Adrenal gland (tissue), 12 donors: Measurements from ENCODE around the gene SF3B1. TPM values are rescaled to one million over a fixed set of nuclear protein-coding genes. Genes with fewer than 3 reads are reported as not detected.

ENCODE experiments used
- DNase-seq, 7 donors: peaks; one replicate each; pipeline ENCODE4 v3.0.0-alpha.2; 2019 to 2020
- H3K27ac ChIP-seq, 5 donors: fragments of 200-600 bp; sonication (generic) in 4 of 5; 1 replicate in 3 of 5; 2 replicates in 2 of 5; pipeline versions ENCODE4 v1.5.1 to v1.8.0; 2016 to 2020; ENCODE audit warnings: mild to moderate bottlenecking in 1 of 5
- H3K27me3 ChIP-seq: fragments of 200-600 bp; 2 replicates; pipeline ENCODE4 v1.8.0; 2021
- H3K36me3 ChIP-seq, 2 donors: fragments of 200-600 bp; replicated peaks in 1 of 2; 1 replicate in 1 of 2; 2 replicates in 1 of 2; pipeline versions ENCODE4 v1.5.1 to v1.8.0; 2018 to 2022
- H3K4me1 ChIP-seq, 2 donors: fragments of 200-600 bp; replicated peaks in 1 of 2; 1 replicate in 1 of 2; 2 replicates in 1 of 2; pipeline versions ENCODE4 v1.5.1 to v1.8.0; 2018 to 2021
- H3K4me3 ChIP-seq, 4 donors: fragments of 200-600 bp; sonication (generic) in 3 of 4; one replicate each; pipeline ENCODE4 v1.5.1; 2016 to 2018
- H3K9me3 ChIP-seq, 3 donors: fragments of 200-600 bp; sonication (generic) in 1 of 3; replicated peaks in 1 of 3; 1 replicate in 2 of 3; 2 replicates in 1 of 3; pipeline versions ENCODE4 v1.5.1 to v1.8.0; 2016 to 2021
- CTCF ChIP-seq, 6 experiments: fragments of 450-650 bp in 4 of 6; fragments of 200-600 bp in 2 of 6; sonication (generic) in 1 of 6; IDR thresholded peaks; 1 replicate in 5 of 6; 2 replicates in 1 of 6; pipeline versions ENCODE4 v1.5.1 to v1.8.0; 2016 to 2021; ENCODE audit warnings: antibody characterized with exemption in 6 of 6, mild to moderate bottlenecking in 2 of 6, moderate library complexity in 1 of 6
- POLR2A ChIP-seq, 2 donors: fragments of 450-650 bp; IDR thresholded peaks; one replicate each; pipeline ENCODE4 v1.6.1; 2017; ENCODE audit warnings: antibody characterized with exemption in 2 of 2, mild to moderate bottlenecking in 2 of 2, moderate library complexity in 1 of 2
- WGBS, 4 donors: extraction: QIAGEN DNeasy Blood & Tissue Kit in 2 of 4; methylation state at CpG; one replicate each; pipeline versions ENCODE4 v1.1.5 to v1.1.7; 2013 to 2017; 5-methylcytosine and 5-hydroxymethylcytosine counted together
- intact Hi-C, 2 donors: fragments of 100-400 bp; cut with DNase I; formaldehyde crosslinking; loops; one replicate each; pipeline versions ENCODE4 v1.14.1 to v1.15.0; 2022 to 2023
- polyA plus RNA-seq, 3 donors: library from polyadenylated mRNA; stranded (reverse); fragments of 200-250 nt in 2 of 3; fragments of 350-450 nt in 1 of 3; fragmentation: Illumina TruSeq in 1 of 3; extraction: RNeasy Lipid Tissue Mini Kit (QIAGEN cat#74804) in 1 of 3; gene quantifications; one replicate each; pipeline ENCODE4 v1.2.3, GENCODE V29; 2013 to 2014
- total RNA-seq, 9 donors: library from RNA; depleted of rRNA in 4 of 9; stranded (reverse); fragments of >200 nt in 4 of 9; fragments of 120-200 nt in 1 of 9; fragmentation: NEBNext Ultra II Directional in 1 of 9; extraction: Animal tissue kit (Norgen Biotek cat#: 25700) in 1 of 9; gene quantifications; one replicate each; pipeline versions ENCODE4 v1.1.0 to v1.2.4, GENCODE V29; 2013 to 2023
- donor health status: healthy with polysubstance abuse.
- donor health status: Bipolar disorder and iron deficiency.
- donor health status: DM: yes; HTN: yes; CAD: no.
- donor health status: DM: no; HTN: no; CAD: no.
- donor health status: DM: no; HTN: no; CAD: no.
- donor health status: DM: yes; HTN: yes; CAD: no.

SF3B1 gene
- total and polyA plus RNA-seq, 12 donors, result 91.1 to 564 (median 266) TPM

GRCh38 chr2:197391220-197391717, 43.6 kb downstream of the SF3B1 start:
- no peaks in the 10 kb centered on the region for H3K4me1 ChIP-seq
- 94 to 100% (median 99%) methylated on average over 1 of the region's 1 CpG for WGBS, 4 donors
- intact Hi-C loops, result loop anchor here in 1 of 2 donors (10.0 kb wide), 1 partner anchor 616 kb away; no protein-coding TSS in a partner anchor
- H3K4me3 ChIP-seq, result no peak overlapping the region
- no peaks in the 10 kb centered on the region for H3K27me3 ChIP-seq
- H3K9me3 ChIP-seq, result no peaks in the 10 kb centered on the region
- peaks cover 0 to 51% of the 10 kb centered on the region in 2 donors for H3K36me3 ChIP-seq
- DNase-seq, result no peak
- TF ChIP-seq CTCF (IDR thresholded peaks at IDR 0.05), result no peak
- TF ChIP-seq POLR2A (IDR thresholded peaks at IDR 0.05), result no peak
- H3K27ac ChIP-seq, result no peak overlapping the region

- Histone ChIP-seq H3K4me3 (no peak overlapping the region), H3K27ac (no peak overlapping the region), H3K27me3 (no peaks in the 10 kb centered on the region), H3K36me3 (peaks cover 0 to 29% of the 10 kb centered on the region in 2 donors), H3K4me1 (no peaks in the 10 kb centered on the region), H3K9me3 (no peaks in the 10 kb centered on the region)
- 91 to 95% (median 93%) methylated on average over 5 of the region's 5 CpGs for WGBS, 4 donors
- TF ChIP-seq POLR2A (IDR thresholded peaks at IDR 0.05) (no peak), CTCF (IDR thresholded peaks at IDR 0.05) (no peak)
- no peak for DNase-seq
- intact Hi-C loops, result loop anchor here in 1 of 2 donors (10.0 kb wide), 1 partner anchor 274 kb away; no protein-coding TSS in a partner anchor
These were observed 45.8 kb downstream of the SF3B1 start for GRCh38 chr2:197388866-197389587.

GRCh38 chr2:197387179-197387578, 47.6 kb downstream of the SF3B1 start:
- no peaks in the 10 kb centered on the region for H3K9me3 ChIP-seq
- 91 to 94% (median 92%) methylated on average over 8 of the region's 8 CpGs for WGBS, 4 donors

More at GRCh38 chr2:197387179-197387578, 47.6 kb downstream of the SF3B1 start:
- Histone ChIP-seq H3K36me3 (peaks cover 0 to 13% of the 10 kb centered on the region in 2 donors), H3K4me1 (no peaks in the 10 kb centered on the region), H3K4me3 (no peak overlapping the region), H3K27me3 (no peaks in the 10 kb centered on the region), H3K27ac (no peak overlapping the region)
- intact Hi-C loops, result loop anchor here in 1 of 2 donors (10.0 kb wide), 1 partner anchor 272 kb away; no protein-coding TSS in a partner anchor
- no peak for TF ChIP-seq POLR2A (IDR thresholded peaks at IDR 0.05)
- no peak for TF ChIP-seq CTCF (IDR thresholded peaks at IDR 0.05)
- DNase-seq, result no peak
